Measurements from ENCODE around the gene ARHGAP12.
A peak's percentile ranks its signal among the peaks of the same experiment; 100 is the strongest.

Gene ARHGAP12

GRCh38 chr10:31762316-31762715, 166.3 kb downstream of the ARHGAP12 start:
- H2BK5ac ChIP-seq (ENCODE audit: low read depth, low read length, poor library complexity), result no peak overlapping the region
- no peaks in the 10 kb centered on the region for H3K36me3 ChIP-seq (ENCODE audit: control insufficient read depth in 1 of 2, insufficient read depth in 2 of 2, low read length in 2 of 2)
- H3K9me3 ChIP-seq (ENCODE audit: insufficient read depth, low read depth, low read length), result no peaks in the 10 kb centered on the region
- no peak overlapping the region for H2BK12ac ChIP-seq (ENCODE audit: low read length)
- no peak overlapping the region for H3K23ac ChIP-seq (ENCODE audit: low read length)
- no peak overlapping the region for H3K4me3 ChIP-seq (ENCODE audit: low read depth, low read length)
- peaks cover 6% of the 10 kb centered on the region for H3K79me1 ChIP-seq (ENCODE audit: low read length)
- no peak overlapping the region for H3K27ac ChIP-seq (ENCODE audit: low read depth, low read length)
- H3K4ac ChIP-seq (ENCODE audit: low read depth, low read length), result no peak overlapping the region
- no peak overlapping the region for H2AFZ ChIP-seq (ENCODE audit: insufficient read depth, low read length, poor library complexity)
- H3K14ac ChIP-seq (ENCODE audit: low read length), result no peak overlapping the region
- no peak overlapping the region for H2AK5ac ChIP-seq (ENCODE audit: low read length)
- H3K9ac ChIP-seq (ENCODE audit: low read length), result no peak overlapping the region
- H3K79me2 ChIP-seq (ENCODE audit: control insufficient read depth, insufficient read depth, low read length, poor library complexity), result no peaks in the 10 kb centered on the region
- H3K4me1 ChIP-seq (ENCODE audit: control insufficient read depth in 1 of 2, insufficient read depth in 2 of 2, low read length in 2 of 2), result peaks cover 3% of the 10 kb centered on the region in 2 experiments
- WGBS (ENCODE audit: extremely low coverage, insufficient coverage, insufficient read length), result no CpG with 5 or more reads among the region's 4 CpGs
- H3K27me3 ChIP-seq (ENCODE audit: insufficient read depth, low read length), result no peaks in the 10 kb centered on the region
- no peak overlapping the region for H2BK120ac ChIP-seq (ENCODE audit: insufficient read depth, low read length, poor library complexity)
- no peak overlapping the region for H4K12ac ChIP-seq (ENCODE audit: low read depth, low read length)
- DNase-seq, result peak in 1 of 2 donors; percentile 47
- no peak overlapping the region for H3K18ac ChIP-seq (ENCODE audit: low read length)
- H4K91ac ChIP-seq (ENCODE audit: low read depth, low read length), result no peak overlapping the region
- H4K8ac ChIP-seq (ENCODE audit: low read depth, low read length), result no peak overlapping the region
- H3K4me2 ChIP-seq (ENCODE audit: low read length), result no peak overlapping the region

- H3K27ac ChIP-seq (ENCODE audit: low read depth, low read length), result no peak overlapping the region
- no peaks in the 10 kb centered on the region for H3K36me3 ChIP-seq (ENCODE audit: control insufficient read depth in 1 of 2, insufficient read depth in 2 of 2, low read length in 2 of 2)
- H3K4me2 ChIP-seq (ENCODE audit: low read length), result no peak overlapping the region
- H4K12ac ChIP-seq (ENCODE audit: low read depth, low read length), result no peak overlapping the region
- no peak overlapping the region for H4K8ac ChIP-seq (ENCODE audit: low read depth, low read length)
- no peak overlapping the region for H3K4ac ChIP-seq (ENCODE audit: low read depth, low read length)
- no peaks in the 10 kb centered on the region for H3K27me3 ChIP-seq (ENCODE audit: insufficient read depth, low read length)
- no CpG with 5 or more reads among the region's 3 CpGs for WGBS (ENCODE audit: extremely low coverage, insufficient coverage, insufficient read length)
- no peak overlapping the region for H3K23ac ChIP-seq (ENCODE audit: low read length)
- no peak overlapping the region for H2BK5ac ChIP-seq (ENCODE audit: low read depth, low read length, poor library complexity)
- no peak overlapping the region for H3K9ac ChIP-seq (ENCODE audit: low read length)
- no peak overlapping the region for H2BK12ac ChIP-seq (ENCODE audit: low read length)
- H2AK5ac ChIP-seq (ENCODE audit: low read length), result no peak overlapping the region
- peaks cover 6% of the 10 kb centered on the region for H3K79me1 ChIP-seq (ENCODE audit: low read length)
- H3K9me3 ChIP-seq (ENCODE audit: insufficient read depth, low read depth, low read length), result no peaks in the 10 kb centered on the region
- H3K4me3 ChIP-seq (ENCODE audit: low read depth, low read length), result no peak overlapping the region
- no peak overlapping the region for H2AFZ ChIP-seq (ENCODE audit: insufficient read depth, low read length, poor library complexity)
- H3K14ac ChIP-seq (ENCODE audit: low read length), result no peak overlapping the region
- peak; percentile 72 to 88 for DNase-seq
- H2BK120ac ChIP-seq (ENCODE audit: insufficient read depth, low read length, poor library complexity), result no peak overlapping the region
- no peak overlapping the region for H4K91ac ChIP-seq (ENCODE audit: low read depth, low read length)
- H3K79me2 ChIP-seq (ENCODE audit: control insufficient read depth, insufficient read depth, low read length, poor library complexity), result no peaks in the 10 kb centered on the region
- H3K18ac ChIP-seq (ENCODE audit: low read length), result no peak overlapping the region
- H3K4me1 ChIP-seq (ENCODE audit: control insufficient read depth in 1 of 2, insufficient read depth in 2 of 2, low read length in 2 of 2), result peaks cover 3% of the 10 kb centered on the region in 2 experiments
Observed at GRCh38 chr10:31761156-31761555, 167.5 kb downstream of the ARHGAP12 start.

- H3K23ac ChIP-seq (ENCODE audit: low read length), result no peak overlapping the region
- no peaks in the 10 kb centered on the region for H3K79me2 ChIP-seq (ENCODE audit: control insufficient read depth, insufficient read depth, low read length, poor library complexity)
- peak; percentile 54 to 57 for DNase-seq
- peak overlapping the region; percentile 74 for H4K91ac ChIP-seq (ENCODE audit: low read depth, low read length)
- H3K79me1 ChIP-seq (ENCODE audit: low read length), result peaks cover 6% of the 10 kb centered on the region
- no peaks in the 10 kb centered on the region for H3K9me3 ChIP-seq (ENCODE audit: insufficient read depth, low read depth, low read length)
- H3K27ac ChIP-seq (ENCODE audit: low read depth, low read length), result no peak overlapping the region
- H2BK5ac ChIP-seq (ENCODE audit: low read depth, low read length, poor library complexity), result peak overlapping the region; percentile 39
- H3K27me3 ChIP-seq (ENCODE audit: insufficient read depth, low read length), result no peaks in the 10 kb centered on the region
- H3K4me1 ChIP-seq (ENCODE audit: control insufficient read depth in 1 of 2, insufficient read depth in 2 of 2, low read length in 2 of 2), result peaks cover 5 to 6% of the 10 kb centered on the region in 2 experiments
- H2AK5ac ChIP-seq (ENCODE audit: low read length), result no peak overlapping the region
- H4K12ac ChIP-seq (ENCODE audit: low read depth, low read length), result peak overlapping the region; percentile 69
- H3K4me2 ChIP-seq (ENCODE audit: low read length), result peak overlapping the region; percentile 85
- H4K8ac ChIP-seq (ENCODE audit: low read depth, low read length), result peak overlapping the region; percentile 92
- no peaks in the 10 kb centered on the region for H3K36me3 ChIP-seq (ENCODE audit: control insufficient read depth in 1 of 2, insufficient read depth in 2 of 2, low read length in 2 of 2)
- H3K4me3 ChIP-seq (ENCODE audit: low read depth, low read length), result no peak overlapping the region
- peak overlapping the region; percentile 46 for H3K18ac ChIP-seq (ENCODE audit: low read length)
- no peak overlapping the region for H3K4ac ChIP-seq (ENCODE audit: low read depth, low read length)
- WGBS (ENCODE audit: extremely low coverage, insufficient coverage, insufficient read length), result no CpG with 5 or more reads among the region's 8 CpGs
- H3K9ac ChIP-seq (ENCODE audit: low read length), result no peak overlapping the region
- H3K14ac ChIP-seq (ENCODE audit: low read length), result peak overlapping the region; percentile 25
- peak overlapping the region; percentile 84 for H2AFZ ChIP-seq (ENCODE audit: insufficient read depth, low read length, poor library complexity)
- H2BK120ac ChIP-seq (ENCODE audit: insufficient read depth, low read length, poor library complexity), result peak overlapping the region; percentile 1
- peak overlapping the region; percentile 65 for H2BK12ac ChIP-seq (ENCODE audit: low read length)
Observed at GRCh38 chr10:31760674-31761081, 168.0 kb downstream of the ARHGAP12 start.

GRCh38 chr10:31759799-31760626, 168.6 kb downstream of the ARHGAP12 start:
- no peak overlapping the region for H3K9ac ChIP-seq (ENCODE audit: low read length)
- WGBS (ENCODE audit: extremely low coverage, insufficient coverage, insufficient read length), result no CpG with 5 or more reads among the region's 63 CpGs
- peak overlapping the region; percentile 1 for H2BK120ac ChIP-seq (ENCODE audit: insufficient read depth, low read length, poor library complexity)

More at GRCh38 chr10:31759799-31760626, 168.6 kb downstream of the ARHGAP12 start:
- peak; percentile 93 to 94 for DNase-seq
- peak overlapping the region; percentile 65 for H2BK12ac ChIP-seq (ENCODE audit: low read length)
- peak overlapping the region; percentile 84 for H2AFZ ChIP-seq (ENCODE audit: insufficient read depth, low read length, poor library complexity)
- H3K18ac ChIP-seq (ENCODE audit: low read length), result peak overlapping the region; percentile 46
- peak overlapping the region; percentile 68 for H3K4me3 ChIP-seq (ENCODE audit: low read depth, low read length)
- H3K4ac ChIP-seq (ENCODE audit: low read depth, low read length), result peak overlapping the region; percentile 47
- H4K91ac ChIP-seq (ENCODE audit: low read depth, low read length), result peak overlapping the region; percentile 79
- no peaks in the 10 kb centered on the region for H3K79me2 ChIP-seq (ENCODE audit: control insufficient read depth, insufficient read depth, low read length, poor library complexity)
- peak overlapping the region; percentile 59 for H3K14ac ChIP-seq (ENCODE audit: low read length)
- no peaks in the 10 kb centered on the region for H3K27me3 ChIP-seq (ENCODE audit: insufficient read depth, low read length)
- H3K27ac ChIP-seq (ENCODE audit: low read depth, low read length), result peak overlapping the region; percentile 30
- H3K36me3 ChIP-seq (ENCODE audit: control insufficient read depth in 1 of 2, insufficient read depth in 2 of 2, low read length in 2 of 2), result no peaks in the 10 kb centered on the region
- no peaks in the 10 kb centered on the region for H3K9me3 ChIP-seq (ENCODE audit: insufficient read depth, low read depth, low read length)
- H2AK5ac ChIP-seq (ENCODE audit: low read length), result no peak overlapping the region
- H2BK5ac ChIP-seq (ENCODE audit: low read depth, low read length, poor library complexity), result peak overlapping the region; percentile 39
- peak overlapping the region; percentile 85 for H3K4me2 ChIP-seq (ENCODE audit: low read length)
- peak overlapping the region; percentile 69 for H4K12ac ChIP-seq (ENCODE audit: low read depth, low read length)
- peak overlapping the region; percentile 92 for H4K8ac ChIP-seq (ENCODE audit: low read depth, low read length)
- H3K23ac ChIP-seq (ENCODE audit: low read length), result no peak overlapping the region
- peaks cover 8 to 10% of the 10 kb centered on the region in 2 experiments for H3K4me1 ChIP-seq (ENCODE audit: control insufficient read depth in 1 of 2, insufficient read depth in 2 of 2, low read length in 2 of 2)
- H3K79me1 ChIP-seq (ENCODE audit: low read length), result peaks cover 8% of the 10 kb centered on the region
